HEK293 (cell line): ENCODE data around the gene SEC23B.

Source experiments
- CTCF ChIP-seq: fragments of 450-650 bp; formaldehyde crosslinking; IDR thresholded peaks from 2 replicates; pipeline ENCODE4 v1.5.1; 2016; ENCODE audit warnings: missing biosample characterization, missing genetic modification characterization
- ZBTB49 ChIP-seq: fragments of 450-650 bp; formaldehyde crosslinking; IDR thresholded peaks from 2 replicates; pipeline ENCODE4 v1.5.1; 2016; ENCODE audit warnings: missing biosample characterization, missing genetic modification characterization, low read depth
- ZNF114 ChIP-seq: fragments of 450-650 bp; formaldehyde crosslinking; IDR thresholded peaks from 2 replicates; pipeline ENCODE4 v1.5.0; 2017; ENCODE audit warnings: missing biosample characterization, missing genetic modification characterization
- ZNF398 ChIP-seq: fragments of 450-650 bp; formaldehyde crosslinking; IDR thresholded peaks from 2 replicates; pipeline ENCODE4 v1.5.1; 2017; ENCODE audit warnings: missing biosample characterization, missing genetic modification characterization
- ZNF843 ChIP-seq: fragments of 450-650 bp; formaldehyde crosslinking; IDR thresholded peaks from 2 replicates; pipeline ENCODE4 v1.5.1; 2016; ENCODE audit warnings: missing biosample characterization, missing genetic modification characterization

DNA sequence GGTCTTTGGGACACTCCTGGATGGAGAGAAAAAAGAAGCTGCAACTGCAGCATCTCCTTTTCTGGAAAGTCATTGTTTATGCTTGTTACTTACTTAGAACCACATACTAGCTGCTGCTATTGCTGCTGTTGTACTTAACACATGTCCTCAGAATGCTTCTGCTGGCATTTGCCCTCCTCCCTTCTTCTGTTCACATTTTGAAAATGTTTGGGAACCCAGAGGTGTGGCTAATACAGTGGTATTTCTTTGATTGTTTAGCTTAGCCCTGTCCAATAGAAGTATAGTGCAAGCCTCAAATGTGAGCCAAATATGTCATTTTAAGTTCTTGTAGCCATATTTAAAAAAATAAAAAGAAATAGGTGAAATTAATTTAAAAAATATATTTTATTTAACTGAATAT lies 88.5 kb downstream of the SEC23B start:
- TF ChIP-seq ZNF398, result no peak
- TF ChIP-seq CTCF, result no peak
- no peak for TF ChIP-seq ZBTB49 (tag by site-specific recombination)
- no peak for TF ChIP-seq ZNF114 (tag by site-specific recombination)
- TF ChIP-seq ZNF843 (tag by site-specific recombination), result no peak
